Stimulated activated CD8-positive, alpha-beta memory T cell treated with anti-CD3 and anti-CD28 coated beads, Interleukin-12 subunit alpha, Interleukin-12 subunit beta, amount 100 ng/mL, for 1 hour (primary cell): ENCODE measurements around the gene FSIP1.

Source experiments
- DNase-seq: peaks from one replicate; pipeline ENCODE4 v3.0.0-alpha.2; 2020; ENCODE audit warnings: low read depth

FSIP1 gene

GRCh38 chr15:39618063-39618823 lies 164.4 kb downstream of the FSIP1 start:
- DNase-seq, result no peak

- no peak for DNase-seq
These were observed 165.7 kb downstream of the FSIP1 start for GRCh38 chr15:39616731-39617455.

GRCh38 chr15:39613861-39614260 lies 168.8 kb downstream of the FSIP1 start:
- no peak for DNase-seq

- DNase-seq, result no peak
These were observed 169.4 kb downstream of the FSIP1 start for GRCh38 chr15:39613271-39613670.

- DNase-seq, result no peak
These were observed 172.0 kb downstream of the FSIP1 start for GRCh38 chr15:39610665-39611064.

GRCh38 chr15:39609166-39609916 lies 173.3 kb downstream of the FSIP1 start:
- DNase-seq, result no peak

- DNase-seq, result no peak
These were observed 174.2 kb downstream of the FSIP1 start for GRCh38 chr15:39608185-39609139.

- no peak for DNase-seq
These were observed 177.5 kb downstream of the FSIP1 start for GRCh38 chr15:39605146-39605545.

- no peak for DNase-seq
These were observed 180.5 kb downstream of the FSIP1 start for GRCh38 chr15:39602143-39602542.

- no peak for DNase-seq
These were observed 182.8 kb downstream of the FSIP1 start for GRCh38 chr15:39599871-39600270.

GRCh38 chr15:39598958-39599845 lies 183.4 kb downstream of the FSIP1 start:
- DNase-seq, result no peak

- no peak for DNase-seq
These were observed 184.3 kb downstream of the FSIP1 start for GRCh38 chr15:39598186-39598850.

GRCh38 chr15:39597751-39598185 lies 184.9 kb downstream of the FSIP1 start:
- no peak for DNase-seq

GRCh38 chr15:39597336-39597735 lies 185.3 kb downstream of the FSIP1 start:
- no peak for DNase-seq

GRCh38 chr15:39596358-39597051 lies 186.1 kb downstream of the FSIP1 start:
- DNase-seq, result no peak

GRCh38 chr15:39595338-39596221 lies 187.1 kb downstream of the FSIP1 start:
- no peak for DNase-seq

- no peak for DNase-seq
These were observed 187.9 kb downstream of the FSIP1 start for GRCh38 chr15:39594446-39595337.
